ENCODE data around the gene SEMA4D.
"Not testable (repeated sequence)": the region's sequence is repeated elsewhere in the genome, so short reads cannot be mapped to it uniquely, and the experiment has no call there.

SEMA4D gene

GRCh38 chr9:89482901-89483361 lies 15.0 kb downstream of the SEMA4D start:
- H3K4me1 Mint-ChIP-seq = peaks cover 41% of the 10 kb centered on the region
- H3K27ac Mint-ChIP-seq = peak overlapping the region; percentile 62 to 69 (median 67)
- no peak overlapping the region for H3K4me3 Mint-ChIP-seq
- H3K27me3 Mint-ChIP-seq (ENCODE audit: low read depth) = no peaks in the 10 kb centered on the region
- H3K9me3 Mint-ChIP-seq = peaks cover 7% of the 10 kb centered on the region
- H3K36me3 Mint-ChIP-seq (ENCODE audit: low read depth) = peaks cover 18% of the 10 kb centered on the region
- no peak for TF ChIP-seq CTCF (IDR thresholded peaks at IDR 0.05; ENCODE audit: unreplicated experiment in 3 of 3)

GRCh38 chr9:89482056-89482851 lies 15.7 kb downstream of the SEMA4D start:
- Mint-ChIP-seq H3K4me1 (peaks cover 46% of the 10 kb centered on the region), H3K9me3 (peaks cover 7% of the 10 kb centered on the region), H3K27me3 (ENCODE audit: low read depth) (no peaks in the 10 kb centered on the region), H3K4me3 (no peak overlapping the region), H3K27ac (peak overlapping the region; percentile 62 to 69 (median 67)), H3K36me3 (ENCODE audit: low read depth) (peaks cover 18% of the 10 kb centered on the region)
- no peak for TF ChIP-seq CTCF (IDR thresholded peaks at IDR 0.05; ENCODE audit: unreplicated experiment in 3 of 3)

- Mint-ChIP-seq H3K4me3 (no peak overlapping the region), H3K27me3 (ENCODE audit: low read depth) (no peaks in the 10 kb centered on the region), H3K27ac (peak overlapping the region in 1 of 3 experiments; percentile 62), H3K4me1 (peaks cover 52% of the 10 kb centered on the region), H3K9me3 (peaks cover 7% of the 10 kb centered on the region), H3K36me3 (ENCODE audit: low read depth) (peaks cover 18% of the 10 kb centered on the region)
- TF ChIP-seq CTCF (IDR thresholded peaks at IDR 0.05; ENCODE audit: unreplicated experiment in 3 of 3) = no peak
These were observed 16.4 kb downstream of the SEMA4D start for GRCh38 chr9:89481538-89481915.

- peaks cover 5% of the 10 kb centered on the region for H3K9me3 Mint-ChIP-seq
- H3K4me1 Mint-ChIP-seq = peaks cover 52% of the 10 kb centered on the region
- no peaks in the 10 kb centered on the region for H3K27me3 Mint-ChIP-seq (ENCODE audit: low read depth)
- H3K36me3 Mint-ChIP-seq (ENCODE audit: low read depth) = peaks cover 18% of the 10 kb centered on the region
- H3K4me3 Mint-ChIP-seq = no peak overlapping the region
- H3K27ac Mint-ChIP-seq = peak overlapping the region in 2 of 3 experiments; percentile 48 to 71
- TF ChIP-seq CTCF (IDR thresholded peaks at IDR 0.05; ENCODE audit: unreplicated experiment in 3 of 3) = no peak
These were observed 16.9 kb downstream of the SEMA4D start for GRCh38 chr9:89480825-89481537.

GRCh38 chr9:89480372-89480771 lies 17.5 kb downstream of the SEMA4D start:
- peaks cover 18% of the 10 kb centered on the region for H3K36me3 Mint-ChIP-seq (ENCODE audit: low read depth)
- H3K9me3 Mint-ChIP-seq; H3K27me3 Mint-ChIP-seq (ENCODE audit: low read depth); H3K4me3 Mint-ChIP-seq; H3K27ac Mint-ChIP-seq: not testable (repeated sequence)
- peaks cover 52% of the 10 kb centered on the region for H3K4me1 Mint-ChIP-seq

GRCh38 chr9:89479669-89480011 lies 18.3 kb downstream of the SEMA4D start:
- H3K9me3 Mint-ChIP-seq; H3K27me3 Mint-ChIP-seq (ENCODE audit: low read depth); H3K4me3 Mint-ChIP-seq: not testable (repeated sequence)
- Mint-ChIP-seq H3K27ac (peak overlapping the region in 2 of 3 experiments; percentile 25 to 70), H3K36me3 (ENCODE audit: low read depth) (peaks cover 17% of the 10 kb centered on the region), H3K4me1 (peaks cover 51% of the 10 kb centered on the region)
